HEK293 (cell line): ENCODE data around the gene SURF4.
A peak's percentile ranks its signal among the peaks of the same experiment; 100 is the strongest.

Experiments used
- CTCF ChIA-PET: fragments of 350-600 bp; formaldehyde crosslinking; extraction: SDS; loops from one replicate; lab custom pipeline; 2021; ENCODE audit warnings: antibody characterized with exemption; lab: Yijun Ruan, JAX
- POLR2A ChIA-PET: fragments of 300-600 bp; formaldehyde crosslinking; extraction: SDS; loops from one replicate; lab custom pipeline; 2020; ENCODE audit warnings: antibody characterized with exemption, inconsistent platforms; lab: Yijun Ruan, JAX
- H3K27ac ChIP-seq: fragments of 200-500 bp; sonication (Bioruptor generic); 2 replicates; pipeline ENCODE4 v1.5.1; 2014; ENCODE audit warnings: low read depth, low read length, control low read depth, inconsistent platforms; ENCODE audit errors: extremely low read depth
- H3K36me3 ChIP-seq, 2 experiments: fragments of 200-500 bp in 1 of 2; sonication (Bioruptor generic) in 1 of 2; 1 replicate in 1 of 2; 2 replicates in 1 of 2; pipeline ENCODE4 v1.5.1; 2014 to 2017; ENCODE audit warnings: inconsistent platforms in 2 of 2, low read length in 2 of 2; ENCODE audit not compliant: control insufficient read depth in 2 of 2, insufficient read depth in 1 of 2
- H3K4me1 ChIP-seq: fragments of 200-500 bp; sonication (Bioruptor generic); 2 replicates; pipeline ENCODE4 v1.5.1; 2014; ENCODE audit warnings: mild to moderate bottlenecking, low read length, inconsistent platforms; ENCODE audit not compliant: control insufficient read depth, insufficient read depth
- H3K4me3 ChIP-seq: 2 replicates; pipeline ENCODE4 v1.5.1; 2011; ENCODE audit warnings: low read depth, mild to moderate bottlenecking, control low read depth, low read length, moderate library complexity
- H3K9me3 ChIP-seq: fragments of 200-500 bp; sonication (Bioruptor generic); 2 replicates; pipeline ENCODE4 v1.5.1; 2014; ENCODE audit warnings: low read depth, low read length, inconsistent platforms; ENCODE audit not compliant: control insufficient read depth, insufficient read depth
- HOXD13 ChIP-seq: sonication (generic); formaldehyde crosslinking; IDR thresholded peaks from 2 replicates; pipeline ENCODE4 v1.8.0; 2022; ENCODE audit warnings: missing genetic modification reagents, borderline replicate concordance
- KLF7 ChIP-seq: fragments of 450-650 bp; formaldehyde crosslinking; IDR thresholded peaks from 2 replicates; pipeline ENCODE4 v1.5.1; 2016; ENCODE audit warnings: missing biosample characterization, missing genetic modification characterization, borderline replicate concordance
- OVOL3 ChIP-seq: fragments of 450-650 bp; formaldehyde crosslinking; IDR thresholded peaks from 2 replicates; pipeline ENCODE4 v1.5.1; 2016; ENCODE audit warnings: missing biosample characterization, missing genetic modification characterization
- ZBTB20 ChIP-seq: fragments of 450-650 bp; formaldehyde crosslinking; IDR thresholded peaks from 2 replicates; pipeline ENCODE4 v1.5.1; 2016; ENCODE audit warnings: missing biosample characterization, missing genetic modification characterization
- ZFHX2 ChIP-seq: fragments of 450-650 bp; formaldehyde crosslinking; conservative IDR thresholded peaks from 2 replicates; pipeline ENCODE4 v1.5.1; 2016; ENCODE audit warnings: missing biosample characterization, missing genetic modification characterization
- ZNF302 ChIP-seq: fragments of 450-650 bp; formaldehyde crosslinking; IDR thresholded peaks from 2 replicates; pipeline ENCODE4 v1.5.1; 2016; ENCODE audit warnings: missing biosample characterization, missing genetic modification characterization, low read depth
- ZNF366 ChIP-seq: fragments of 450-650 bp; formaldehyde crosslinking; conservative IDR thresholded peaks from 2 replicates; pipeline ENCODE4 v1.5.1; 2016; ENCODE audit warnings: missing biosample characterization, missing genetic modification characterization
- ZNF416 ChIP-seq: fragments of 450-650 bp; formaldehyde crosslinking; IDR thresholded peaks from 2 replicates; pipeline ENCODE4 v1.5.1; 2016; ENCODE audit warnings: missing biosample characterization, missing genetic modification characterization
- ZNF621 ChIP-seq: fragments of 450-650 bp; formaldehyde crosslinking; IDR thresholded peaks from 2 replicates; pipeline ENCODE4 v1.5.1; 2017; ENCODE audit warnings: missing biosample characterization, missing genetic modification characterization
- TF ChIP-seq, protein P1 (sequence below): fragments of 450-650 bp; formaldehyde crosslinking; IDR thresholded peaks from 2 replicates; pipeline ENCODE4; 2016; ENCODE audit warnings: missing biosample characterization, missing genetic modification characterization
- TF ChIP-seq, protein P2 (sequence below): fragments of 450-650 bp; formaldehyde crosslinking; IDR thresholded peaks from 2 replicates; pipeline ENCODE4 v1.5.1; 2017; ENCODE audit warnings: missing biosample characterization, missing genetic modification characterization
- TF ChIP-seq, protein P3 (sequence below): fragments of 450-650 bp; formaldehyde crosslinking; IDR thresholded peaks from 2 replicates; pipeline ENCODE4 v1.5.1; 2016; ENCODE audit warnings: missing biosample characterization, missing genetic modification characterization
- TF ChIP-seq, protein P4 (sequence below): fragments of 450-650 bp; formaldehyde crosslinking; conservative IDR thresholded peaks from 2 replicates; pipeline ENCODE4 v1.5.1; 2016; ENCODE audit warnings: low read depth, missing biosample characterization, missing genetic modification characterization

Gene SURF4

DNA sequence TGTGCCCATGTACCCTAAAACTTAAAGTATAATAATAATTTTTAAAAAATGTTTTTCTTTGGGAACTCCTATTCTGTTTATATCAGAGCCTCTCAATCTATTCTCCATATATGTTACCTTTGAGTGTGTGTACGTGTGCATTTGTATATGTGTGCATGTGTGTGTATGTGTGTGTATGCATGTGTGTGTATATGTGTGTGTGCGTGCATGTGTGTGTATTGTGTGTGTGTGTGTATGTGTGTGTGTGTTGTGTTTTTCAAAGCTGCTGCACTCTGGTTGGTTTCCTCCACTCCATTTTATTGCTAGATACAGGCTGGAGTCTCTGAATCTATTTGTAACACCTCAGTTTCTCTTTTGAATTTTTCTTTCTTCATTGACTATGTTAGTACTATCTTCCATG is 59.9 kb downstream of the SURF4 start:
- H3K4me3 ChIP-seq: no peak overlapping the region
- ChIA-PET CTCF (no interaction called here), POLR2A (no interaction called here)
- no peaks in the 10 kb centered on the region for H3K36me3 ChIP-seq
- H3K27ac ChIP-seq: no peak overlapping the region
- no peaks in the 10 kb centered on the region for H3K9me3 ChIP-seq
- TF ChIP-seq, protein P1, sequence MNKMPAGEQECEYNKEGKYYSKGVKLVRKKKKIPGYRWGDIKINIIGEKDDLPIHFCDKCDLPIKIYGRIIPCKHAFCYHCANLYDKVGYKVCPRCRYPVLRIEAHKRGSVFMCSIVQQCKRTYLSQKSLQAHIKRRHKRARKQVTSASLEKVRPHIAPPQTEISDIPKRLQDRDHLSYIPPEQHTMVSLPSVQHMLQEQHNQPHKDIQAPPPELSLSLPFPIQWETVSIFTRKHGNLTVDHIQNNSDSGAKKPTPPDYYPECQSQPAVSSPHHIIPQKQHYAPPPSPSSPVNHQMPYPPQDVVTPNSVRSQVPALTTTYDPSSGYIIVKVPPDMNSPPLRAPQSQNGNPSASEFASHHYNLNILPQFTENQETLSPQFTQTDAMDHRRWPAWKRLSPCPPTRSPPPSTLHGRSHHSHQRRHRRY (tag by site-specific recombination): no peak
- no peak for TF ChIP-seq ZNF621 (tag by site-specific recombination)
- no peak for TF ChIP-seq ZFHX2 (tag by site-specific recombination)
- no peak for TF ChIP-seq ZNF302 (tag by site-specific recombination)
- TF ChIP-seq, protein P2, sequence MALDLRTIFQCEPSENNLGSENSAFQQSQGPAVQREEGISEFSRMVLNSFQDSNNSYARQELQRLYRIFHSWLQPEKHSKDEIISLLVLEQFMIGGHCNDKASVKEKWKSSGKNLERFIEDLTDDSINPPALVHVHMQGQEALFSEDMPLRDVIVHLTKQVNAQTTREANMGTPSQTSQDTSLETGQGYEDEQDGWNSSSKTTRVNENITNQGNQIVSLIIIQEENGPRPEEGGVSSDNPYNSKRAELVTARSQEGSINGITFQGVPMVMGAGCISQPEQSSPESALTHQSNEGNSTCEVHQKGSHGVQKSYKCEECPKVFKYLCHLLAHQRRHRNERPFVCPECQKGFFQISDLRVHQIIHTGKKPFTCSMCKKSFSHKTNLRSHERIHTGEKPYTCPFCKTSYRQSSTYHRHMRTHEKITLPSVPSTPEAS: peak; percentile 99
- TF ChIP-seq ZNF416 (tag by site-specific recombination): no peak
- no peak for TF ChIP-seq OVOL3 (tag by site-specific recombination)
- TF ChIP-seq ZBTB20: no peak
- no peak for TF ChIP-seq ZNF366 (tag by site-specific recombination)
- no peak for TF ChIP-seq HOXD13
- TF ChIP-seq, protein P3, sequence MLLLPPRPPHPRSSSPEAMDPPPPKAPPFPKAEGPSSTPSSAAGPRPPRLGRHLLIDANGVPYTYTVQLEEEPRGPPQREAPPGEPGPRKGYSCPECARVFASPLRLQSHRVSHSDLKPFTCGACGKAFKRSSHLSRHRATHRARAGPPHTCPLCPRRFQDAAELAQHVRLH (tag by site-specific recombination): no peak
- TF ChIP-seq, protein P4, sequence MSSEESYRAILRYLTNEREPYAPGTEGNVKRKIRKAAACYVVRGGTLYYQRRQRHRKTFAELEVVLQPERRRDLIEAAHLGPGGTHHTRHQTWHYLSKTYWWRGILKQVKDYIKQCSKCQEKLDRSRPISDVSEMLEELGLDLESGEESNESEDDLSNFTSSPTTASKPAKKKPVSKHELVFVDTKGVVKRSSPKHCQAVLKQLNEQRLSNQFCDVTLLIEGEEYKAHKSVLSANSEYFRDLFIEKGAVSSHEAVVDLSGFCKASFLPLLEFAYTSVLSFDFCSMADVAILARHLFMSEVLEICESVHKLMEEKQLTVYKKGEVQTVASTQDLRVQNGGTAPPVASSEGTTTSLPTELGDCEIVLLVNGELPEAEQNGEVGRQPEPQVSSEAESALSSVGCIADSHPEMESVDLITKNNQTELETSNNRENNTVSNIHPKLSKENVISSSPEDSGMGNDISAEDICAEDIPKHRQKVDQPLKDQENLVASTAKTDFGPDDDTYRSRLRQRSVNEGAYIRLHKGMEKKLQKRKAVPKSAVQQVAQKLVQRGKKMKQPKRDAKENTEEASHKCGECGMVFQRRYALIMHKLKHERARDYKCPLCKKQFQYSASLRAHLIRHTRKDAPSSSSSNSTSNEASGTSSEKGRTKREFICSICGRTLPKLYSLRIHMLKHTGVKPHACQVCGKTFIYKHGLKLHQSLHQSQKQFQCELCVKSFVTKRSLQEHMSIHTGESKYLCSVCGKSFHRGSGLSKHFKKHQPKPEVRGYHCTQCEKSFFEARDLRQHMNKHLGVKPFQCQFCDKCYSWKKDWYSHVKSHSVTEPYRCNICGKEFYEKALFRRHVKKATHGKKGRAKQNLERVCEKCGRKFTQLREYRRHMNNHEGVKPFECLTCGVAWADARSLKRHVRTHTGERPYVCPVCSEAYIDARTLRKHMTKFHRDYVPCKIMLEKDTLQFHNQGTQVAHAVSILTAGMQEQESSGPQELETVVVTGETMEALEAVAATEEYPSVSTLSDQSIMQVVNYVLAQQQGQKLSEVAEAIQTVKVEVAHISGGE (tag by site-specific recombination): 0 out of 2 replicates have a peak, but pooled peaks have one; percentile 4
- TF ChIP-seq KLF7 (tag by site-specific recombination): no peak
- no peaks in the 10 kb centered on the region for H3K4me1 ChIP-seq
